Lung microvascular endothelial cell (primary cell): ENCODE data around the gene SYT3. TPM values are rescaled to one million over a fixed set of nuclear protein-coding genes. Genes with fewer than 3 reads are reported as not detected.
A peak's percentile ranks its signal among the peaks of the same experiment; 100 is the strongest.
"Not testable (repeated sequence)": the region's sequence is repeated elsewhere in the genome, so short reads cannot be mapped to it uniquely, and the experiment has no call there.

ENCODE experiments used
- DNase-seq, 2 donors: peaks; one replicate each; pipeline versions ENCODE4 v3.0.0 to v3.0.0-alpha.2; 2010; ENCODE audit warnings: low read depth in 2 of 2
- total RNA-seq: library from RNA; depleted of rRNA; stranded (reverse); fragments of >200 nt; gene quantifications from 2 replicates; pipeline ENCODE4 v1.2.1, GENCODE V29; 2014

Gene SYT3
- total RNA-seq, 1 donor from 2014 or later: under 0.01 TPM

GRCh38 chr19:50602935-50603334 is 36.7 kb downstream of the SYT3 start:
- no peak for DNase-seq

- no peak for DNase-seq
These were observed 37.2 kb downstream of the SYT3 start for GRCh38 chr19:50602496-50602895.

- DNase-seq: no peak
These were observed 37.6 kb downstream of the SYT3 start for GRCh38 chr19:50602089-50602422.

GRCh38 chr19:50601407-50602088 is 38.1 kb downstream of the SYT3 start:
- DNase-seq: no peak

GRCh38 chr19:50599427-50599826 is 40.3 kb downstream of the SYT3 start:
- peak in 1 of 2 donors; percentile 9 for DNase-seq

- no peak for DNase-seq
These were observed 49.5 kb downstream of the SYT3 start for GRCh38 chr19:50590191-50590590.

GRCh38 chr19:50581795-50582660 is 57.7 kb downstream of the SYT3 start:
- DNase-seq: not testable (repeated sequence)

GRCh38 chr19:50580970-50581634 is 58.6 kb downstream of the SYT3 start:
- no peak for DNase-seq

- DNase-seq: no peak
These were observed 59.4 kb downstream of the SYT3 start for GRCh38 chr19:50580240-50580639.

- not testable (repeated sequence) for DNase-seq
These were observed 62.9 kb downstream of the SYT3 start for GRCh38 chr19:50576769-50577168.

- no peak for DNase-seq
These were observed 65.8 kb downstream of the SYT3 start for GRCh38 chr19:50573741-50574461.

Other genes with a start within 250 kb of the SYT3 start
- gene SPIB, start 220.9 kb downstream of the SYT3 start, total RNA-seq: not detected in 2 replicates
- gene MYBPC2, start 207.0 kb downstream of the SYT3 start, total RNA-seq: not detected in 2 replicates
- 25.7 and 46.0 TPM in 2 replicates for gene EMC10, start 163.4 kb downstream of the SYT3 start, total RNA-seq
- under 0.01 and 0.20 TPM in 2 replicates for gene GARIN5A, start 163.0 kb downstream of the SYT3 start, total RNA-seq
- 20.5 and 21.0 TPM in 2 replicates for gene JOSD2, start 128.7 kb downstream of the SYT3 start, total RNA-seq
- not detected in 2 replicates for gene ASPDH, start 126.0 kb downstream of the SYT3 start, total RNA-seq
- gene LRRC4B, start 71.4 kb downstream of the SYT3 start, total RNA-seq: under 0.01 TPM in 1 of 2 replicates, not detected in the other
- 0.65 TPM in 1 of 2 replicates, not detected in the other for gene C19orf81, start 9.6 kb upstream of the SYT3 start, total RNA-seq
- gene SHANK1, start 79.9 kb upstream of the SYT3 start, total RNA-seq: 0.22 TPM in 1 of 2 replicates, not detected in the other
- gene CLEC11A, start 83.5 kb upstream of the SYT3 start, total RNA-seq: 0.40 and 2.6 TPM in 2 replicates
- gene GPR32, start 130.6 kb upstream of the SYT3 start, total RNA-seq: not detected in 2 replicates
- not detected in 2 replicates for gene ACP4, start 150.5 kb upstream of the SYT3 start, total RNA-seq
- gene KLK1, start 183.9 kb upstream of the SYT3 start, total RNA-seq: not detected in 2 replicates
- not detected in 2 replicates for gene KLK15, start 193.7 kb upstream of the SYT3 start, total RNA-seq
- not detected in 2 replicates for gene KLK3, start 215.0 kb upstream of the SYT3 start, total RNA-seq
- gene KLK2, start 233.6 kb upstream of the SYT3 start, total RNA-seq: not detected in 2 replicates